Keratinocyte (primary cell): Measurements from ENCODE around the gene C1R. TPM values are rescaled to one million over a fixed set of nuclear protein-coding genes. Genes with fewer than 3 reads are reported as not detected.

ENCODE experiments used
- DNase-seq: peaks from one replicate; pipeline ENCODE4 v3.0.0-alpha.2; 2011; ENCODE audit warnings: low read depth, missing footprints, low spot score
- FAIRE-seq: peaks from 2 replicates; lab custom pipeline; 2011; peaks lifted over from hg19 to GRCh38; lab: Jason Lieb, UNC
- H2AFZ ChIP-seq: 2 replicates; pipeline ENCODE4 v1.6.0; 2012; ENCODE audit warnings: low read length, control low read depth, inconsistent platforms; ENCODE audit not compliant: control insufficient read depth
- H3K27ac ChIP-seq: 2 replicates; pipeline ENCODE4 v1.5.1; 2011; ENCODE audit warnings: low read length; ENCODE audit not compliant: control insufficient read depth, insufficient read depth
- H3K27me3 ChIP-seq: 3 replicates; pipeline ENCODE4 v1.6.0; 2011; ENCODE audit warnings: low read length; ENCODE audit not compliant: control insufficient read depth, insufficient read depth; ENCODE audit errors: extremely low read depth
- H3K36me3 ChIP-seq, 2 experiments: 2 replicates in 1 of 2; 3 replicates in 1 of 2; pipeline ENCODE4 v1.5.1; 2011; ENCODE audit warnings: low read length in 2 of 2, mild to moderate bottlenecking in 1 of 2; ENCODE audit not compliant: control insufficient read depth in 2 of 2, insufficient read depth in 2 of 2; ENCODE audit errors: extremely low read depth in 1 of 2
- H3K4me1 ChIP-seq: 3 replicates; pipeline ENCODE4 v1.5.1; 2011; ENCODE audit warnings: low read length; ENCODE audit not compliant: control insufficient read depth, insufficient read depth; ENCODE audit errors: extremely low read depth
- H3K4me2 ChIP-seq: 3 replicates; pipeline ENCODE4 v1.6.0; 2011; ENCODE audit warnings: low read depth, low read length; ENCODE audit not compliant: control insufficient read depth, insufficient read depth; ENCODE audit errors: extremely low read depth
- H3K4me3 ChIP-seq, 3 experiments: fragments of 200-600 bp in 1 of 3; sonication (generic) in 1 of 3; 2 replicates in 2 of 3; 3 replicates in 1 of 3; pipeline ENCODE4 v1.5.1; 2011 to 2016; ENCODE audit warnings: low read length in 3 of 3, mild to moderate bottlenecking in 3 of 3, control low read depth in 2 of 3, inconsistent platforms in 1 of 3, low read depth in 1 of 3, mixed read lengths in 1 of 3, mixed run types in 1 of 3, moderate library complexity in 1 of 3; ENCODE audit not compliant: control insufficient read depth in 2 of 3, insufficient read depth in 2 of 3; ENCODE audit errors: extremely low read depth in 1 of 3
- H3K79me2 ChIP-seq: 2 replicates; pipeline ENCODE4 v1.6.0; 2012; ENCODE audit warnings: low read length; ENCODE audit not compliant: control insufficient read depth, insufficient read depth
- H3K9ac ChIP-seq: 3 replicates; pipeline ENCODE4 v1.6.0; 2011; ENCODE audit warnings: low read length; ENCODE audit not compliant: control insufficient read depth, insufficient read depth; ENCODE audit errors: extremely low read depth
- H3K9me1 ChIP-seq: 3 replicates; pipeline ENCODE4 v1.6.0; 2011; ENCODE audit warnings: low read length; ENCODE audit not compliant: control insufficient read depth, insufficient read depth; ENCODE audit errors: extremely low read depth
- H3K9me3 ChIP-seq: 2 replicates; pipeline ENCODE4 v1.5.1; 2012; ENCODE audit warnings: low read depth, low read length; ENCODE audit not compliant: control insufficient read depth
- H4K20me1 ChIP-seq: 3 replicates; pipeline ENCODE4 v1.6.0; 2011; ENCODE audit warnings: low read length; ENCODE audit not compliant: control insufficient read depth, insufficient read depth; ENCODE audit errors: extremely low read depth
- EZH2 ChIP-seq: IDR thresholded peaks from one replicate; pipeline ENCODE4 v1.6.1; 2012; ENCODE audit warnings: inconsistent platforms, mild to moderate bottlenecking, low read length, moderate library complexity
- dilution Hi-C: fragments of 300-500 bp; cut with MboI; formaldehyde crosslinking; loops from one replicate; pipeline ENCODE4 v1.7.0; 2020; ENCODE audit warnings: low sequenced_read_pairs; ENCODE audit not compliant: extremely low pct_ligation_motif_present
- polyA plus RNA-seq, 5 experiments: library from polyadenylated mRNA; depleted of rRNA in 3 of 5; stranded (reverse) in 3 of 5; stranded (forward) in 1 of 5; unstranded in 1 of 5; fragments of >200 nt; gene quantifications; 1 replicate in 1 of 5; 2 replicates in 3 of 5; 3 replicates in 1 of 5; pipeline versions ENCODE4 v1.2.1 to v1.2.3, GENCODE V29; 2011 to 2012; ENCODE audit warnings: missing spikeins in 2 of 5, low read depth in 1 of 5, low replicate concordance in 1 of 5
- TF ChIP-seq, protein P1 (sequence below), 3 experiments: IDR thresholded peaks in 1 of 3; conservative IDR thresholded peaks in 1 of 3; optimal IDR thresholded peaks in 1 of 3; 2 replicates in 2 of 3; 3 replicates in 1 of 3; pipeline versions ENCODE3 to v1.5.1; 2011; ENCODE audit warnings: low read length in 3 of 3, mild to moderate bottlenecking in 3 of 3, moderate library complexity in 2 of 3, control low read depth in 1 of 3, inconsistent platforms in 1 of 3; ENCODE audit not compliant: insufficient read depth in 2 of 3; ENCODE audit errors: extremely low read depth in 1 of 3

C1R gene
- polyA plus RNA-seq, 1 donor (not counting 4 experiments of a cell fraction or from before 2014, with no cell fraction given), result 2.8 TPM

DNA sequence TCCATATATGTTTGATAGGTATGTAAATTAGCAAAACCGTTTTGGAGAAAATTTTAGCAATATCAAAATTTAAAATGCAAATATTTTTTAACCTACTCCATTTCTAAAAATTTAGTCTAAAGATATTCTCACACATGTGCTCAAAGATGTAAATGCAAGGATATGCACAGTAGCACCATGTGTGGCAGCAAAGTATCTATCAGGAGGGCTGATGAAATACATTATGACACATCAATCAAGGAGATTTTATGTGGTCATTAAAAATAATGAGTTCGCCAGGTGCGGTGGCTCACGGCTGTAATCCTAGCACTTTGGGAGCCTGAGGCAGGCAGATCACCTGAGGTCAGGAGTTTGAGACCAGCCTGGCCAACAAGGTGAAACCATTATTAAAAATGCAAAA lies 8.0 kb upstream of the C1R start:
- H3K36me3 ChIP-seq, result peaks cover 0 to 22% of the 10 kb centered on the region in 2 experiments
- H3K9me3 ChIP-seq, result no peaks in the 10 kb centered on the region
- no peak overlapping the region for H3K9ac ChIP-seq
- no peaks in the 10 kb centered on the region for H3K9me1 ChIP-seq
- H4K20me1 ChIP-seq, result peaks cover 3% of the 10 kb centered on the region
- dilution Hi-C loops, result no loop called here
- no peak overlapping the region for H2AFZ ChIP-seq
- H3K4me2 ChIP-seq, result no peak overlapping the region
- TF ChIP-seq EZH2, result no peak
- TF ChIP-seq, protein P1, sequence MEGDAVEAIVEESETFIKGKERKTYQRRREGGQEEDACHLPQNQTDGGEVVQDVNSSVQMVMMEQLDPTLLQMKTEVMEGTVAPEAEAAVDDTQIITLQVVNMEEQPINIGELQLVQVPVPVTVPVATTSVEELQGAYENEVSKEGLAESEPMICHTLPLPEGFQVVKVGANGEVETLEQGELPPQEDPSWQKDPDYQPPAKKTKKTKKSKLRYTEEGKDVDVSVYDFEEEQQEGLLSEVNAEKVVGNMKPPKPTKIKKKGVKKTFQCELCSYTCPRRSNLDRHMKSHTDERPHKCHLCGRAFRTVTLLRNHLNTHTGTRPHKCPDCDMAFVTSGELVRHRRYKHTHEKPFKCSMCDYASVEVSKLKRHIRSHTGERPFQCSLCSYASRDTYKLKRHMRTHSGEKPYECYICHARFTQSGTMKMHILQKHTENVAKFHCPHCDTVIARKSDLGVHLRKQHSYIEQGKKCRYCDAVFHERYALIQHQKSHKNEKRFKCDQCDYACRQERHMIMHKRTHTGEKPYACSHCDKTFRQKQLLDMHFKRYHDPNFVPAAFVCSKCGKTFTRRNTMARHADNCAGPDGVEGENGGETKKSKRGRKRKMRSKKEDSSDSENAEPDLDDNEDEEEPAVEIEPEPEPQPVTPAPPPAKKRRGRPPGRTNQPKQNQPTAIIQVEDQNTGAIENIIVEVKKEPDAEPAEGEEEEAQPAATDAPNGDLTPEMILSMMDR (optimal IDR thresholded peaks at IDR 0.05 in 1 of 3, IDR thresholded peaks at IDR 0.05 in 1 of 3, conservative IDR thresholded peaks at IDR 0.05 in 1 of 3; ENCODE audit: extremely low read depth in 1 of 3, insufficient read depth in 2 of 3, low read length in 3 of 3), result no peak
- no peak overlapping the region for H3K4me3 ChIP-seq
- no peaks in the 10 kb centered on the region for H3K4me1 ChIP-seq
- H3K27ac ChIP-seq, result no peak overlapping the region
- FAIRE-seq, result no peak
- DNase-seq, result no peak
- H3K27me3 ChIP-seq, result no peaks in the 10 kb centered on the region
- H3K79me2 ChIP-seq, result no peaks in the 10 kb centered on the region

DNA sequence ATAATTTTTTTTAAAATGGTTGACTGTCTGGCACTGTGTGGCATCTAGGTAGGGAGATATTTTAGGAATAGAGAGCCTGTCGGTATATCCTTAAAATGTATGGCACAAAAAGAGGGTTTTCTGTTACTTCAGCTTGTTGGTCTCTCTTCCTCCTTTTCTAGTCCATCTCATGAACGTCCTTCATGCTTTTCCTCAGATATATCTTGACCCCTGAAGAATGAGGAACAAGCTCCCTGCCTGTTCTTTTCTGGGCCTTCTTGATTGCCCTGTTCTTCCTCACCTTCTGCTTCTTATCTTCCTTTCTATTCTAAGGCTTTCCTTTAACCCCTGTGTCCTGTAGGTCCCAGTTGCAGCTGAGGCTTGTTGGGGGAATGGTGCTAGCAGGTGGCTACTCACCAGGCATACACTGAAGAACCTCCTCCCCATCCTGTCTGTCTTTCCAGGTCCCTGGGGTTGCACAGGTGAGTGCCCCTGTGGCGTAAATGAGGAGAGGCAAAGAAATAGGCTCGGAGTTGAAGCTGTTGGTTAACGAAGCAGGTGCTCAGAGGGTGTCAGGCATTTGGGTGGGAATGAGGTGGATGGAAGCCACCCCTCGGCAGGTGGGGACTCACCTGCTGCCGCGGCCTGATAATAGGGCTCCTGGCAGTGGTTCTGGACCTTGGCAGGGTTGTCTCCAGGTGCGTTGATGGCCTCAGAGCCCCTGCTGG lies 7.2 kb upstream of the C1R start:
- H3K27me3 ChIP-seq, result no peaks in the 10 kb centered on the region
- H4K20me1 ChIP-seq, result no peaks in the 10 kb centered on the region
- no peak overlapping the region for H2AFZ ChIP-seq
- H3K4me1 ChIP-seq, result no peaks in the 10 kb centered on the region
- H3K9me3 ChIP-seq, result no peaks in the 10 kb centered on the region
- no peak overlapping the region for H3K9ac ChIP-seq
- TF ChIP-seq, protein P1 (optimal IDR thresholded peaks at IDR 0.05 in 1 of 3, IDR thresholded peaks at IDR 0.05 in 1 of 3, conservative IDR thresholded peaks at IDR 0.05 in 1 of 3; ENCODE audit: extremely low read depth in 1 of 3, insufficient read depth in 2 of 3, low read length in 3 of 3), result no peak
- no peak for TF ChIP-seq EZH2
- no peaks in the 10 kb centered on the region for H3K79me2 ChIP-seq
- H3K9me1 ChIP-seq, result no peaks in the 10 kb centered on the region
- dilution Hi-C loops, result no loop called here
- FAIRE-seq (no peak), DNase-seq (no peak)
- no peak overlapping the region for H3K4me2 ChIP-seq
- no peak overlapping the region for H3K27ac ChIP-seq
- no peak overlapping the region for H3K4me3 ChIP-seq
- H3K36me3 ChIP-seq, result peaks cover 0 to 22% of the 10 kb centered on the region in 2 experiments
